Measurements from ENCODE around the gene C4orf50. TPM values are rescaled to one million over a fixed set of nuclear protein-coding genes. Genes with fewer than 3 reads are reported as not detected.
"Not testable (repeated sequence)": the region's sequence is repeated elsewhere in the genome, so short reads cannot be mapped to it uniquely, and the experiment has no call there.

Gene C4orf50
- total RNA-seq, 1 experiment from 2014 or later = not detected

- Histone ChIP-seq H3K4me3 (no peak overlapping the region), H3K27me3 (no peaks in the 10 kb centered on the region), H3K9me3 (no peaks in the 10 kb centered on the region), H3K36me3 (no peaks in the 10 kb centered on the region)
- DNase-seq = no peak
Measured at GRCh38 chr4:5865896-5866599, 152.2 kb downstream of the C4orf50 start.

- Histone ChIP-seq H3K4me3 (no peak overlapping the region), H3K27me3 (no peaks in the 10 kb centered on the region), H3K36me3 (no peaks in the 10 kb centered on the region), H3K9me3 (no peaks in the 10 kb centered on the region)
- peak; percentile 32 for DNase-seq
Measured at GRCh38 chr4:5863461-5864113, 154.6 kb downstream of the C4orf50 start.

GRCh38 chr4:5858020-5858769 is 160.0 kb downstream of the C4orf50 start:
- H3K4me3 ChIP-seq = no peak overlapping the region
- no peak for DNase-seq
- H3K27me3 ChIP-seq = no peaks in the 10 kb centered on the region
- no peaks in the 10 kb centered on the region for H3K36me3 ChIP-seq
- no peaks in the 10 kb centered on the region for H3K9me3 ChIP-seq

GRCh38 chr4:5857199-5857598 is 161.0 kb downstream of the C4orf50 start:
- Histone ChIP-seq H3K4me3 (no peak overlapping the region), H3K36me3 (no peaks in the 10 kb centered on the region), H3K27me3 (no peaks in the 10 kb centered on the region), H3K9me3 (no peaks in the 10 kb centered on the region)
- no peak for DNase-seq

- H3K27me3 ChIP-seq, H3K36me3 ChIP-seq, H3K9me3 ChIP-seq, DNase-seq, H3K4me3 ChIP-seq: not testable (repeated sequence)
Measured at GRCh38 chr4:5856362-5856761, 161.9 kb downstream of the C4orf50 start.

- Histone ChIP-seq H3K9me3 (no peaks in the 10 kb centered on the region), H3K36me3 (no peaks in the 10 kb centered on the region), H3K27me3 (no peaks in the 10 kb centered on the region), H3K4me3 (no peak overlapping the region)
- no peak for DNase-seq
Measured at GRCh38 chr4:5854929-5855328, 163.3 kb downstream of the C4orf50 start.

GRCh38 chr4:5852523-5853202 is 165.6 kb downstream of the C4orf50 start:
- H3K36me3 ChIP-seq = no peaks in the 10 kb centered on the region
- no peaks in the 10 kb centered on the region for H3K9me3 ChIP-seq
- H3K27me3 ChIP-seq = no peaks in the 10 kb centered on the region
- no peak for DNase-seq
- no peak overlapping the region for H3K4me3 ChIP-seq

- DNase-seq = no peak
- no peak overlapping the region for H3K4me3 ChIP-seq
- no peaks in the 10 kb centered on the region for H3K36me3 ChIP-seq
- no peaks in the 10 kb centered on the region for H3K27me3 ChIP-seq
- H3K9me3 ChIP-seq = no peaks in the 10 kb centered on the region
Measured at GRCh38 chr4:5851637-5852301, 166.5 kb downstream of the C4orf50 start.

Other genes with a start within 250 kb of the C4orf50 start
- gene CRMP1, start 125.3 kb downstream of the C4orf50 start, total RNA-seq (2014; rRNA removed; shearing (Covaris generic); ENCODE audit: low replicate concordance) = not detected in 2 replicates
- gene JAKMIP1, start 182.1 kb upstream of the C4orf50 start, total RNA-seq (2014; rRNA removed; shearing (Covaris generic); ENCODE audit: low replicate concordance) = not detected in 2 replicates